ENCODE measurements around the gene ACSM3. TPM values are rescaled to one million over a fixed set of nuclear protein-coding genes. Genes with fewer than 3 reads are reported as not detected.

ACSM3 gene
- total and polyA plus RNA-seq, 2 donors (not counting 3 experiments of a cell fraction or from before 2014, with no cell fraction given): 23.7 to 37.3 TPM

DNA sequence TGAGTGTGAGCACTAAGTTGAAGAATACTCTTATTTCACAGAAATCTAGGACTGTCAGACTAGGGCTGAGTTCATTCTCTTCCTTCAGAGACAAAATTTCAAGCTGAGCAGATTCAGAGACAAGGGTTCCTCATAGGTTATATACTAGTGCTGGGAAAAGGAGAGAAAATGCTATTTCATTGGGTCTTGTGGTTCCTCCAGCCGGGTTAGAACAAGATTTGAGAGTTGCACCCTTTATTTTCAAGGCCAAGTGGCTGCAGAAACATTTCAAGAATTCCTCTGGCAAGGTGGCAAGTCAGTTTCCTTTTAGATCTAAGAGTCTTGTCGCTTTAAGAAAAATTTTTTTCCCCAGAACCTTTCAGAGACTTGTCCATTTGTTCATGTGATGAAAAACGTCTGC, 29.0 kb upstream of the ACSM3 start:
- peaks cover 14 to 33% of the 10 kb centered on the region in 2 experiments for H3K36me3 ChIP-seq (ENCODE audit: control insufficient read depth in 2 of 2, extremely low read depth in 1 of 2, insufficient read depth in 2 of 2, low read length in 2 of 2)
- intact Hi-C loops (cut with micrococcal nuclease) (no loop called here), dilution Hi-C loops (cut with MboI; ENCODE audit: extremely low pct_ligation_motif_present, low sequenced_read_pairs) (no loop called here)
- no peak for FAIRE-seq
- no peaks in the 10 kb centered on the region for H3K27me3 ChIP-seq (ENCODE audit: control insufficient read depth in 2 of 2, insufficient read depth in 2 of 2, low read length in 2 of 2)
- no peak overlapping the region for H2AFZ ChIP-seq (ENCODE audit: low read depth, low read length)
- ChIA-PET CTCF (no interaction called here), POLR2A (no interaction called here)
- H3K79me2 ChIP-seq (ENCODE audit: control insufficient read depth, insufficient read depth, low read length): peaks cover 12% of the 10 kb centered on the region
- no peak overlapping the region for H3K27ac ChIP-seq (ENCODE audit: insufficient read depth, low read depth, low read length)
- no peak overlapping the region for H3K4me3 ChIP-seq (replicated peaks in 1 of 3; ENCODE audit: insufficient read depth in 1 of 3, low read depth in 1 of 3, low read length in 3 of 3)
- BruUV-seq (replicated peaks): no TSS peak
- no peak overlapping the region for H3K4me2 ChIP-seq (ENCODE audit: insufficient read depth, low read length)
- peaks cover under 1% of the 10 kb centered on the region for H3K4me1 ChIP-seq (ENCODE audit: control insufficient read depth, extremely low read depth, insufficient read depth, low read length)
- H3K9me3 ChIP-seq (replicated peaks; ENCODE audit: control insufficient read depth, insufficient read depth, low read length): no peaks in the 10 kb centered on the region
- no peak for DNase-seq (ENCODE audit: low read depth, low spot score)
- no peaks in the 10 kb centered on the region for H4K20me1 ChIP-seq (replicated peaks; ENCODE audit: control insufficient read depth, extremely low read depth, insufficient read depth, low read length)
- no peaks in the 10 kb centered on the region for H3K9me1 ChIP-seq (replicated peaks; ENCODE audit: control insufficient read depth, extremely low read depth, insufficient read depth, low read length)
- H3K9ac ChIP-seq (replicated peaks; ENCODE audit: extremely low read depth, insufficient read depth, low read length): no peak overlapping the region
- no peak for TF ChIP-seq MYC (IDR thresholded peaks at IDR 0.05; ENCODE audit: low read depth, low read length)
- no peak for TF ChIP-seq EZH2 (IDR thresholded peaks at IDR 0.05; ENCODE audit: borderline replicate concordance, low read depth, low read length, severe bottlenecking)
- TF ChIP-seq, protein P1, sequence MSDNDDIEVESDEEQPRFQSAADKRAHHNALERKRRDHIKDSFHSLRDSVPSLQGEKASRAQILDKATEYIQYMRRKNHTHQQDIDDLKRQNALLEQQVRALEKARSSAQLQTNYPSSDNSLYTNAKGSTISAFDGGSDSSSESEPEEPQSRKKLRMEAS (IDR thresholded peaks at IDR 0.05; ENCODE audit: insufficient read depth, insufficient read length): no peak
- no peak for TF ChIP-seq FOS (IDR thresholded peaks at IDR 0.05; ENCODE audit: borderline replicate concordance, insufficient read depth, low read length)
- no peak for TF ChIP-seq CTCF (IDR thresholded peaks at IDR 0.05; ENCODE audit: extremely low read depth in 1 of 2, insufficient read depth in 1 of 2, low read depth in 1 of 2, low read length in 2 of 2)
- TF ChIP-seq GATA2 (IDR thresholded peaks at IDR 0.05; ENCODE audit: insufficient read depth, insufficient read length, low read depth, low read length): no peak

Data from endothelial cell of umbilical vein (primary cell).